Activated CD4-positive, alpha-beta T cell treated with anti-CD3 and anti-CD28 coated beads for 1 hour (primary cell): ENCODE results near the gene LDLR.
A peak's percentile ranks its signal among the peaks of the same experiment; 100 is the strongest.
"Not testable (repeated sequence)": the region's sequence is repeated elsewhere in the genome, so short reads cannot be mapped to it uniquely, and the experiment has no call there.

Source experiments
- DNase-seq: peaks from one replicate; pipeline ENCODE4 v3.0.0-alpha.2; 2020

Gene LDLR

GRCh38 chr19:11142528-11143171 is 53.4 kb downstream of the LDLR start:
- no peak for DNase-seq

- DNase-seq: no peak
These were observed 56.3 kb downstream of the LDLR start for GRCh38 chr19:11145536-11145924.

GRCh38 chr19:11148001-11148400 is 58.7 kb downstream of the LDLR start:
- DNase-seq: no peak

- DNase-seq: no peak
These were observed 61.9 kb downstream of the LDLR start for GRCh38 chr19:11151181-11151580.

GRCh38 chr19:11152318-11153062 is 63.2 kb downstream of the LDLR start:
- DNase-seq: no peak

GRCh38 chr19:11154683-11155047 is 65.4 kb downstream of the LDLR start:
- DNase-seq: no peak

- peak; percentile 81 for DNase-seq
These were observed 66.3 kb downstream of the LDLR start, which contains the start of gene SPC24 for GRCh38 chr19:11155373-11156120. Gene SPC24 (minus strand): TSS chr19:11155782. CDS start chr19:11155776, 6 bp downstream.

- no peak for DNase-seq
These were observed 70.6 kb downstream of the LDLR start for GRCh38 chr19:11159598-11160439.

GRCh38 chr19:11160440-11160768 is 71.1 kb downstream of the LDLR start:
- DNase-seq: not testable (repeated sequence)

- no peak for DNase-seq
These were observed 75.0 kb downstream of the LDLR start for GRCh38 chr19:11164296-11164695.

- no peak for DNase-seq
These were observed 75.7 kb downstream of the LDLR start for GRCh38 chr19:11164879-11165406.

- no peak for DNase-seq
These were observed 76.3 kb downstream of the LDLR start for GRCh38 chr19:11165486-11166030.

- DNase-seq: no peak
These were observed 77.2 kb downstream of the LDLR start for GRCh38 chr19:11166281-11167142.

GRCh38 chr19:11168568-11168967 is 79.3 kb downstream of the LDLR start:
- DNase-seq: no peak

GRCh38 chr19:11169896-11170678 is 80.8 kb downstream of the LDLR start:
- DNase-seq: no peak

- no peak for DNase-seq
These were observed 81.9 kb downstream of the LDLR start for GRCh38 chr19:11171144-11171543.

- no peak for DNase-seq
These were observed 83.3 kb downstream of the LDLR start for GRCh38 chr19:11172576-11172975.

- DNase-seq: no peak
These were observed 84.4 kb downstream of the LDLR start for GRCh38 chr19:11173516-11174155.

GRCh38 chr19:11174336-11174735 is 85.1 kb downstream of the LDLR start:
- no peak for DNase-seq

GRCh38 chr19:11175920-11176319 is 86.7 kb downstream of the LDLR start:
- DNase-seq: no peak
